BLaER1 treated with 17β-estradiol and CSF1 and Interleukin-3, amounts not matched to agents 10 nM and 100 nM (cell line): ENCODE data around the gene MESP1.

Experiments
- H3K27ac ChIP-seq, 11 experiments: shearing (Covaris generic); formaldehyde crosslinking; 2 replicates each; pipeline ENCODE4 v1.8.1; 2022
- H3K27me3 ChIP-seq, 11 experiments: shearing (Covaris generic); formaldehyde crosslinking; 2 replicates each; pipeline ENCODE4 v1.8.1; 2022
- H3K36me3 ChIP-seq, 11 experiments: shearing (Covaris generic); formaldehyde crosslinking; 2 replicates each; pipeline ENCODE4 v1.8.1; 2022
- H3K4me1 ChIP-seq, 10 experiments: shearing (Covaris generic); formaldehyde crosslinking; 2 replicates each; pipeline ENCODE4 v1.8.1; 2022
- H3K4me2 ChIP-seq, 11 experiments: shearing (Covaris generic); formaldehyde crosslinking; 2 replicates each; pipeline ENCODE4 v1.8.1; 2022
- H3K4me3 ChIP-seq, 10 experiments: shearing (Covaris generic); formaldehyde crosslinking; 2 replicates each; pipeline ENCODE4 v1.8.1; 2022
- H3K9ac ChIP-seq, 11 experiments: shearing (Covaris generic); formaldehyde crosslinking; 2 replicates each; pipeline ENCODE4 v1.8.1; 2022
- H3K9me3 ChIP-seq, 11 experiments: shearing (Covaris generic); formaldehyde crosslinking; replicated peaks in 1 of 11; 2 replicates each; pipeline ENCODE4 v1.8.1; 2022
- H4K20me1 ChIP-seq, 11 experiments: shearing (Covaris generic); formaldehyde crosslinking; 2 replicates each; pipeline ENCODE4 v1.8.1; 2022
- Cebpa-rat ChIP-seq, 11 experiments: shearing (Covaris generic); IDR thresholded peaks; 2 replicates each; pipeline ENCODE4 v1.8.1; 2022

The MESP1 gene

DNA sequence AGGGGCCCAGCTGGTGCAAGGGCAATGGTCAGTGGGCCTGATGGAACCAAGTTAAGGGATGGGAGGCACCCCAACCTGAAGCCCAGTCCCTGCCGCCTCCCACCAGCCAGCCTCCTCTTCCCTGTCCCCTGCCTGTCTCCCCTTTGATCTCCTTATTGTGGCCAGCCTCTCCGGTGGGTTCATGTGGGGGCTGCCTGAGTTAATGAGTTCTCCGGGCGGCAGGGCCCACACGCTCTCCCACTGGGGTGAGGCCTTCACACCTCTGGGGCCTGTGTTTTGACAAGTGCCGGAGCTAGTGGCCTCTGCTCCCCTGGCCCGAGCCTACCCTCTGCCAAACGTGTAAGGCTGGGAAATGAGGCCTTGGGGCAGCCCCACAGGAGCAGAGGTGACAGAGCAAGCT lies 7.2 kb upstream of the MESP1 start:
- Histone ChIP-seq H3K4me2 (no peak overlapping the region), H4K20me1 (no peaks in the 10 kb centered on the region; a peak in 1 of 22 replicates), H3K9me3 (no peaks in the 10 kb centered on the region), H3K4me1 (peaks cover 6 to 19% (median 14%) of the 10 kb centered on the region in 10 experiments; a peak in 17 of 20 replicates), H3K36me3 (no peaks in the 10 kb centered on the region), H3K4me3 (no peak overlapping the region), H3K9ac (no peak overlapping the region), H3K27me3 (no peaks in the 10 kb centered on the region), H3K27ac (no peak overlapping the region)
- TF ChIP-seq Cebpa-rat (IDR thresholded peaks at IDR 0.05) = no peak

DNA sequence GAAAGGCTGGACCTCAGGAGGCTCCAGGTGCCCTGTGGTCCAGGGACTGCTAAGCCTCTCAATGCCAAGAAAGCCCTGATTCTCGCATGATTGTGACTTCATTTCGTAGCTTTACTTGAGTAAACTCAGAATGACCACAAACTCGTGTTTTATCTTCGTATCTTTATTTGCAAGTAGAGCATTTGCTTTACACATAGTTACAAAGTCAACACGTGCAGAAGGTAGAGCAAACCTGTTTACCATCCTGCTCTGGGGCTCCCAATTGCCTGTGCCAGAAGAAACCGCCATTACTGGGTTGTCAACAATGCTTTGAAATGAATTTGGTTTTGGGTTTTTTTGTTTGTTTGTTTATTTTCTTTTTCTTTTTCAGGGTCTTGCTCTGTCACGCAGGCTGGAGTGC lies 5.8 kb upstream of the MESP1 start:
- no peaks in the 10 kb centered on the region for H3K9me3 ChIP-seq
- no peak overlapping the region for H3K4me3 ChIP-seq
- no peaks in the 10 kb centered on the region for H3K36me3 ChIP-seq
- no peaks in the 10 kb centered on the region; a peak in 1 of 22 replicates for H4K20me1 ChIP-seq
- H3K4me1 ChIP-seq = peaks cover 6 to 19% (median 14%) of the 10 kb centered on the region in 10 experiments; a peak in 17 of 20 replicates
- no peak overlapping the region for H3K9ac ChIP-seq
- H3K27ac ChIP-seq = no peak overlapping the region
- H3K27me3 ChIP-seq = peaks cover 0 to 2% (median 0%) of the 10 kb centered on the region in 11 experiments; a peak in 3 of 22 replicates
- no peak overlapping the region for H3K4me2 ChIP-seq
- TF ChIP-seq Cebpa-rat (IDR thresholded peaks at IDR 0.05) = no peak

DNA sequence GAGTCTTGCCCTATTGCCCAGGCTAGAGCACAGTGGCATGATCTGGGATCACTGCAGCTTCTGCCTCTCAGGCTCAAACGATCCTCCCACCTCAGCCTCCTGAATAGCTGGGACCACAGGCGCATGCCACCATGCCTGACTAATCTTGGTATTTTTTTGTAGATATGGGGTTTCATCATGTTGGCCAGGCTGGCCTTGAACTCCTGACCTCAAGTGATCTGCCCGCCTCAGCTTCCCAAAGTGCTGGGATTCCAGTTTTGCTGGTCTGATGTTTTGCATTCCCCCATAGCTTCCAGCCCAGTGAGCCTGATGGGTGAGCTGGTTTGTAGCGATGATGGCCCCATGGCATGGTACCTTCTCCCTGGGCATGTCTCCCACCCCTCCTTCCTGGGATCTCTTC lies 4.7 kb upstream of the MESP1 start:
- Histone ChIP-seq H3K9ac (no peak overlapping the region), H3K27ac (no peak overlapping the region), H3K36me3 (no peaks in the 10 kb centered on the region), H4K20me1 (no peaks in the 10 kb centered on the region; a peak in 1 of 22 replicates), H3K4me3 (no peak overlapping the region), H3K9me3 (no peaks in the 10 kb centered on the region), H3K4me2 (peak overlapping the region in 6 of 11 experiments; percentile 6 to 47 (median 36); a peak in 4 of 22 replicates), H3K27me3 (peaks cover 0 to 8% (median 4%) of the 10 kb centered on the region in 11 experiments; a peak in 6 of 22 replicates), H3K4me1 (peaks cover 5 to 17% (median 14%) of the 10 kb centered on the region in 10 experiments; a peak in 19 of 20 replicates)
- TF ChIP-seq Cebpa-rat (IDR thresholded peaks at IDR 0.05) = no peak

DNA sequence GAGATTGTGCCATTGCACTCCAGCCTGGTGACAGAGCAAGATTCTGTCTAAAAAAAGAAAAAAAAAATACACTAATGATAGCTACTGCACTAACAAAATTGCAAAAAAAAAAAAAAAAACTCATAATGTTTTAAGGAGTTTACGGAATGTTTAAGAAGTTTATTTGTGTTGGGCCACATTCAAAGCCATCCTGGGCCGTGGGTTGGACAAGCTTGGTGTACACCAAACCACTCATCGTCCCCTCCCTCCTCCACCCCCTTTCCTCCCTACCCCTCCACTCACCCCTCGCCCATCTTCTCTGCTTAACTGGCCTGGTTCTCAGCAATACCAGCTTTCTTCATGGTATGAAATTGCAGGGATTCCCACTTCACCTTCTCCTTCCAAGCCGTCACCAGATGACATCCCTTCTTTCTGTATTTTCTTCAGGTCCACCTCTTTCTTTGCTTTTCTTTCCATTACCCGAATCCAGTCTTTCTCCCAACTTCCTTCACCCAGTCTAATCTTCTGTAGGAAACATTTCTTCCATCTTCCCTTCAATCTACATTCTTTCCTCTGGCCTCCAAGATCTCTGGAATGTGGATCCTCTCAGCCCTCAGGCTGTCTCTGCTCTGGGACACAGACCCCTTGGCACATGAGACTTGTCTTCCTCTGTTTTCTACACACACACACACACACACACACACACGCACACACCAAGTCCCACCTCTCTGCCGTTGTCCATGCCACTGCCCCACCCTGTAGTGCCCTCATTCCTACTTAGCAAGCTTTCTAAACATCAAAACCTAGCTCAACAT lies 3.5 kb upstream of the MESP1 start:
- Histone ChIP-seq H4K20me1 (no peaks in the 10 kb centered on the region; a peak in 1 of 22 replicates), H3K36me3 (no peaks in the 10 kb centered on the region), H3K27ac (no peak overlapping the region), H3K9me3 (no peaks in the 10 kb centered on the region), H3K9ac (no peak overlapping the region), H3K27me3 (peaks cover 10 to 19% (median 15%) of the 10 kb centered on the region in 11 experiments), H3K4me3 (no peak overlapping the region), H3K4me2 (no peak overlapping the region), H3K4me1 (peaks cover 10 to 24% (median 20%) of the 10 kb centered on the region in 10 experiments; a peak in 19 of 20 replicates)
- no peak for TF ChIP-seq Cebpa-rat (IDR thresholded peaks at IDR 0.05)

DNA sequence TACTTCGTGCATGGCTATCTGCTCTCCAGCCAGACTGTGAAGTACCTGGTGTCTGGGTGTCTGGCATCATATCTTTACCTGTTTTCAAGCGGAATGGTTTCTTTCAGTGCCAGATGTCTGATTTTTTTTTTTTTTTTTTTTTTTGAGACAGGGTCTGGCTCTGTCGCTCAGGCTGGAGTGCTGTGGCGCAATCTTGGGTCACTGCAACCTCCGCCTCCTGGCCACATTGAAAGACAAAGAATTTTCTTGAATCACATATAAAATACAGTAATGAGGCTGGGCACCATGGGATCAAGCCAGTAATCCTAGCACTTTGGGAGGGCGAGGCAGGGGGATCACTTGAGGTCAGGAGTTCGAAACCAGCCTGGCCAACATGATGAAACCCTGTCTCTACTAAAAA lies 2.8 kb upstream of the MESP1 start:
- no peak for TF ChIP-seq Cebpa-rat (IDR thresholded peaks at IDR 0.05)
- Histone ChIP-seq H3K27me3 (peaks cover 17 to 26% (median 22%) of the 10 kb centered on the region in 11 experiments), H3K9ac (no peak overlapping the region)

DNA sequence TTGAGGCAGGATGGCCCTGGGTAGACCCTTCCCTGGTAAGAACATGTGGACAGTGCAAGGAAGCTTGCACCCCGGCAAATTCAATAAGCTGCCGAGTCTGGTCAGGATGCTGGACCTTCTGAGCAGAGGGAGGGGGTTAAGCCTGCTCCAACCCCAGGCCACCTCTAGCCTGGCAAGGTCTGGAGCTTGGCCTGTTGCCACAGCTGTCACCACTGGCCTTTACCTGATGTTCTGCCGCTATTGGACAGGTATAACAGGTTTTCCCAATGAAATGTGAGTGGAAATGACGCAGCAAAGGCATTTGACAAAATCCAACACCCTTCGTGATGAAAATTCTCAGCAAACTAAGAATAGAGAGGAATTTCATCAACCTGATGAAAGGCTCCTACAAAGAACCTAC lies 699 bp upstream of the MESP1 start:
- no peaks in the 10 kb centered on the region for H3K36me3 ChIP-seq
- no peaks in the 10 kb centered on the region for H3K9me3 ChIP-seq
- no peak for TF ChIP-seq Cebpa-rat (IDR thresholded peaks at IDR 0.05)
- H3K4me3 ChIP-seq = peak overlapping the region in 1 of 10 experiments; percentile 64; a peak in 1 of 20 replicates
- no peak overlapping the region for H3K27ac ChIP-seq
- peaks cover 28 to 45% (median 40%) of the 10 kb centered on the region in 11 experiments for H3K27me3 ChIP-seq
- peaks cover 11 to 35% (median 29%) of the 10 kb centered on the region in 10 experiments; a peak in 19 of 20 replicates for H3K4me1 ChIP-seq
- H3K9ac ChIP-seq = no peak overlapping the region
- H3K4me2 ChIP-seq = peak overlapping the region; percentile 93 to 99 (median 96); a peak in 17 of 22 replicates
- H4K20me1 ChIP-seq = peaks cover 0 to 14% (median 0%) of the 10 kb centered on the region in 11 experiments; a peak in 3 of 22 replicates

More for the DNA sequence above, 2.8 kb upstream of the MESP1 start:
- no peak overlapping the region for H3K27ac ChIP-seq
- H3K9me3 ChIP-seq = no peaks in the 10 kb centered on the region
- H3K36me3 ChIP-seq = no peaks in the 10 kb centered on the region
- H3K4me2 ChIP-seq = no peak overlapping the region
- H3K4me3 ChIP-seq = no peak overlapping the region
- peaks cover 0 to 4% (median 0%) of the 10 kb centered on the region in 11 experiments; a peak in 1 of 22 replicates for H4K20me1 ChIP-seq
- peaks cover 10 to 24% (median 21%) of the 10 kb centered on the region in 10 experiments; a peak in 19 of 20 replicates for H3K4me1 ChIP-seq

DNA sequence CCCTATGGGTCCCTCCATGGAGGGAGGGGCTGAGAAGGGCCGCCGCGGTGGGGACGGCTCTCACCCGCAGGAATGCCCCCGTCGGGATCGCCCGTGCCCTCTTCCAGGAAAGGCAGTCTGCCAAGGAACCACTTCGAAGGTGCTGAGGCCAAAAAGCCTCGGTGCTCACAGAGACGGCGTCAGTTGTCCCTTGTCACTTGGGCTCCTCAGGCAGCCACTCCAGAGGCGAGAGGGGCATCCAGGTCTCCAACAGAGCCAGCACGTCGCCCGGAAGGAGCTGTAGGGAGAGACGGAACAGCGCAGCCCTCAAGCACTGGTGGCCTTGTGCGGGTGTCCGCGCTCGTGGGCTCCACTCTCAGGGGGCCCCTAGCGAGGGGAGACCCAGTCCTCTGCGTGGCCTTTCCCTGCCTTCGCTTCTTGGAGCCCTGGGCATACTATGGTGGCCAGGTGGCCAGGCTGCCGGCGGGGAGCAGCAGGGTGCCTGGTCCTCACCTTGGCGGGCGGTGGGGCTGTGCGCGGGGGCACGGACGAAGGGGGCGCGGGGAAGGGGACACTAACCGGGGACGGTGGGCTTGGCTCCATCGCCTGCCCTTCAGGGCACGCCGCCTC lies 994 bp downstream of the MESP1 start:
- Histone ChIP-seq H3K27ac (peak overlapping the region in 3 of 11 experiments; percentile 27 to 43 (median 37); a peak in 4 of 22 replicates), H3K4me2 (peak overlapping the region; percentile 93 to 99 (median 96)), H3K9me3 (no peaks in the 10 kb centered on the region), H3K36me3 (no peaks in the 10 kb centered on the region), H3K27me3 (peaks cover 28 to 48% (median 40%) of the 10 kb centered on the region in 11 experiments), H3K9ac (peak overlapping the region; percentile 68 to 84 (median 77)), H3K4me1 (peaks cover 15 to 39% (median 31%) of the 10 kb centered on the region in 10 experiments; a peak in 19 of 20 replicates), H3K4me3 (peak overlapping the region; percentile 57 to 77 (median 68)), H4K20me1 (peaks cover 0 to 14% (median 0%) of the 10 kb centered on the region in 11 experiments; a peak in 3 of 22 replicates)
- TF ChIP-seq Cebpa-rat (IDR thresholded peaks at IDR 0.05) = no peak

DNA sequence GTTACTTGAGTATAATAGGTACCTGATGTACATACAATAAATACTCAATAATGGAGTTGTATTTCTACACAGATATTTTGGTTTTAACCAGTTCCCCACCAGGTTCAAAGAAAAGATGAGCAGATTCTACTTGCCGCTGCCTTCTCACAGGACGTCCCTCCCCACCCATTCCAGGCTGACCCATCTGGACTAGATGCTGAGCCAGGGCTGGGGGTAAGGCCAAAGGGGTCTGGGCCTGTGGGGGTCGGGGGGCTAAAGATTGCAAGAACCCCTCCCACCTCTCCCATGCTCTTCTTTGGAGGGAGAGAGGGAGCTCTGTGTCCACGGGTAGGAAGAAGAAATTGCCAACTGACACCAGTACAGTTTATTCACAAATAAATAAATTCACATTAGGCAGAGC lies 1.5 kb downstream of the MESP1 start:
- Histone ChIP-seq H3K27ac (no peak overlapping the region), H4K20me1 (peaks cover 0 to 14% (median 0%) of the 10 kb centered on the region in 11 experiments; a peak in 3 of 22 replicates), H3K36me3 (no peaks in the 10 kb centered on the region), H3K9me3 (no peaks in the 10 kb centered on the region), H3K9ac (peak overlapping the region in 1 of 11 experiments; percentile 79; a peak in 1 of 22 replicates), H3K27me3 (peaks cover 28 to 48% (median 40%) of the 10 kb centered on the region in 11 experiments), H3K4me2 (peak overlapping the region in 9 of 11 experiments; percentile 93 to 99 (median 96); a peak in 16 of 22 replicates), H3K4me1 (peaks cover 15 to 39% (median 31%) of the 10 kb centered on the region in 10 experiments; a peak in 19 of 20 replicates), H3K4me3 (0 out of 20 replicates have a peak overlapping the region, but pooled peaks of 1 of the 10 experiments have one; percentile 70)
- no peak for TF ChIP-seq Cebpa-rat (IDR thresholded peaks at IDR 0.05)
